H1 (cell line): ENCODE measurements around the gene USP8. TPM values are rescaled to one million over a fixed set of nuclear protein-coding genes. Genes with fewer than 3 reads are reported as not detected.

ENCODE experiments used
- CTCF ChIA-PET: fragments of 300-600 bp; sonication (Branson Sonifier 250); formaldehyde crosslinking; loops from one replicate; lab custom pipeline; 2021; ENCODE audit not compliant: partially characterized antibody; lab: Charles Lee
- POLR2A ChIA-PET: fragments of 300-600 bp; sonication (Branson Sonifier 250); formaldehyde crosslinking; loops from one replicate; lab custom pipeline; 2021; ENCODE audit warnings: inconsistent platforms; ENCODE audit not compliant: partially characterized antibody; lab: Charles Lee
- DNase-seq, 2 experiments: peaks; one replicate each; pipeline versions ENCODE4 v3.0.0 to v3.0.0-alpha.2; 2010 to 2022; ENCODE audit warnings: low spot score in 2 of 2, low read depth in 1 of 2, mixed read lengths in 1 of 2
- FAIRE-seq: peaks from 2 replicates; lab custom pipeline; 2011; peaks lifted over from hg19 to GRCh38; lab: Jason Lieb, UNC
- H2AFZ ChIP-seq: 2 replicates; pipeline ENCODE4 v1.8.1; 2012; ENCODE audit warnings: low read length, inconsistent platforms
- H2AK5ac ChIP-seq: 2 replicates; pipeline ENCODE4 v1.6.1; 2013; ENCODE audit warnings: low read depth, low read length
- H2BK120ac ChIP-seq: replicated peaks from 2 replicates; pipeline ENCODE3; 2013; ENCODE audit warnings: low read depth, low read length, inconsistent platforms
- H2BK12ac ChIP-seq: 2 replicates; pipeline ENCODE4 v1.6.1; 2013; ENCODE audit warnings: low read depth, low read length
- H2BK15ac ChIP-seq: 2 replicates; pipeline ENCODE4 v1.6.1; 2013; ENCODE audit warnings: low read length
- H2BK20ac ChIP-seq: 2 replicates; pipeline ENCODE4 v1.6.1; 2013; ENCODE audit warnings: low read length
- H2BK5ac ChIP-seq: 2 replicates; pipeline ENCODE4 v1.6.1; 2013; ENCODE audit warnings: low read depth, low read length
- H3K14ac ChIP-seq: 2 replicates; pipeline ENCODE4 v1.6.1; 2013; ENCODE audit warnings: inconsistent platforms; ENCODE audit not compliant: insufficient read length
- H3K18ac ChIP-seq: 2 replicates; pipeline ENCODE4 v1.6.1; 2013; ENCODE audit warnings: low read length; ENCODE audit errors: extremely low read depth
- H3K23ac ChIP-seq: 2 replicates; pipeline ENCODE4 v1.6.1; 2013; ENCODE audit warnings: inconsistent platforms; ENCODE audit not compliant: insufficient read length
- H3K23me2 ChIP-seq: 2 replicates; pipeline ENCODE4 v1.6.1; 2013; ENCODE audit warnings: low read depth, low read length
- H3K27ac ChIP-seq: 2 replicates; pipeline ENCODE4 v1.6.1; 2011; ENCODE audit warnings: low read depth, low read length, inconsistent platforms
- H3K27me3 ChIP-seq, 4 experiments: replicated peaks in 1 of 4; 1 replicate in 1 of 4; 2 replicates in 3 of 4; pipeline versions ENCODE4 v1.6.1 to v1.8.1; 2011 to 2013; ENCODE audit warnings: low read length in 3 of 4, mild to moderate bottlenecking in 3 of 4, inconsistent platforms in 2 of 4, mixed read lengths in 2 of 4, moderate library complexity in 1 of 4; ENCODE audit not compliant: control insufficient read depth in 3 of 4, insufficient read depth in 3 of 4; ENCODE audit errors: extremely low read depth in 1 of 4
- H3K36me3 ChIP-seq, 4 experiments: 2 replicates each; pipeline versions ENCODE4 v1.6.1 to v1.8.1; 2011 to 2013; ENCODE audit warnings: mild to moderate bottlenecking in 4 of 4, low read length in 3 of 4, moderate library complexity in 2 of 4, control low read depth in 1 of 4, inconsistent platforms in 1 of 4; ENCODE audit not compliant: insufficient read depth in 4 of 4, control insufficient read depth in 2 of 4
- H3K4ac ChIP-seq: replicated peaks from 2 replicates; pipeline ENCODE3; 2013; ENCODE audit warnings: low read length, low read depth, mixed read lengths, inconsistent platforms; ENCODE audit not compliant: insufficient read length
- H3K4me1 ChIP-seq, 4 experiments: replicated peaks in 1 of 4; 1 replicate in 1 of 4; 2 replicates in 3 of 4; pipeline versions ENCODE4 v1.6.1 to v1.8.1; 2011 to 2013; ENCODE audit warnings: low read length in 3 of 4, inconsistent platforms in 2 of 4, mixed read lengths in 1 of 4; ENCODE audit not compliant: insufficient read depth in 4 of 4, control insufficient read depth in 3 of 4
- H3K4me2 ChIP-seq, 2 experiments: 2 replicates each; pipeline versions ENCODE4 v1.6.1 to v1.8.1; 2011 to 2013; ENCODE audit warnings: low read depth in 2 of 2, low read length in 2 of 2, control low read depth in 1 of 2, inconsistent platforms in 1 of 2, mild to moderate bottlenecking in 1 of 2; ENCODE audit not compliant: insufficient read depth in 1 of 2
- H3K4me3 ChIP-seq, 4 experiments: fragments of 200-600, 300-600 bp in 1 of 4; sonication (generic), shearing (Covaris generic), sonication (Bioruptor Twin) in 1 of 4; 2 replicates each; pipeline versions ENCODE4 v1.5.1 to v1.8.1; 2011 to 2016; ENCODE audit warnings: low read length in 4 of 4, low read depth in 3 of 4, control low read depth in 2 of 4, inconsistent platforms in 2 of 4, mild to moderate bottlenecking in 2 of 4, mixed read lengths in 1 of 4, moderate library complexity in 1 of 4; ENCODE audit not compliant: insufficient read depth in 2 of 4; ENCODE audit errors: extremely low read depth in 1 of 4
- H3K56ac ChIP-seq: replicated peaks from 2 replicates; pipeline ENCODE3; 2013; ENCODE audit warnings: low read depth, mild to moderate bottlenecking, mixed read lengths, low read length, inconsistent platforms; ENCODE audit not compliant: insufficient read length
- H3K79me1 ChIP-seq: 2 replicates; pipeline ENCODE4 v1.6.1; 2013; ENCODE audit warnings: low read depth, low read length, control low read depth
- H3K79me2 ChIP-seq, 2 experiments: 2 replicates each; pipeline versions ENCODE4 v1.6.1 to v1.8.1; 2012 to 2013; ENCODE audit warnings: low read length in 2 of 2, mild to moderate bottlenecking in 2 of 2, inconsistent platforms in 1 of 2; ENCODE audit not compliant: insufficient read depth in 2 of 2, control insufficient read depth in 1 of 2
- H3K9ac ChIP-seq, 4 experiments: replicated peaks in 1 of 4; 1 replicate in 1 of 4; 2 replicates in 3 of 4; pipeline versions ENCODE4 v1.6.1 to v1.8.1; 2011 to 2013; ENCODE audit warnings: low read depth in 3 of 4, low read length in 3 of 4, control low read depth in 2 of 4, mild to moderate bottlenecking in 2 of 4, moderate library complexity in 2 of 4, inconsistent platforms in 1 of 4; ENCODE audit errors: extremely low read depth in 1 of 4
- H3K9me3 ChIP-seq, 2 experiments: 2 replicates each; pipeline versions ENCODE4 v1.6.1 to v1.8.1; 2012 to 2013; ENCODE audit warnings: mild to moderate bottlenecking in 2 of 2, moderate library complexity in 2 of 2, control low read depth in 1 of 2, inconsistent platforms in 1 of 2, low read depth in 1 of 2, low read length in 1 of 2, mixed read lengths in 1 of 2; ENCODE audit not compliant: insufficient read depth in 2 of 2
- H4K20me1 ChIP-seq, 2 experiments: replicated peaks in 1 of 2; 2 replicates each; pipeline versions ENCODE3 to v1.8.1; 2011 to 2013; ENCODE audit warnings: inconsistent platforms in 2 of 2, low read length in 2 of 2, mild to moderate bottlenecking in 1 of 2; ENCODE audit not compliant: insufficient read depth in 2 of 2, control insufficient read depth in 1 of 2
- H4K5ac ChIP-seq: 2 replicates; pipeline ENCODE4 v1.6.1; 2013; ENCODE audit warnings: low read length, low read depth, mixed read lengths, inconsistent platforms; ENCODE audit not compliant: insufficient read length
- H4K8ac ChIP-seq: 2 replicates; pipeline ENCODE4 v1.8.0; 2013; ENCODE audit warnings: mild to moderate bottlenecking, moderate library complexity, low read length, inconsistent platforms; ENCODE audit not compliant: insufficient read depth; ENCODE audit errors: extremely low read depth
- H4K91ac ChIP-seq: replicated peaks from 2 replicates; pipeline ENCODE3; 2013; ENCODE audit warnings: low read length, mixed read lengths, inconsistent platforms; ENCODE audit not compliant: insufficient read length
- ATF3 ChIP-seq: IDR thresholded peaks from 2 replicates; pipeline ENCODE4 v1.6.1; 2011; ENCODE audit warnings: low read depth, mild to moderate bottlenecking, low read length; ENCODE audit not compliant: insufficient read depth
- BCL11A ChIP-seq, 2 experiments: IDR thresholded peaks; one replicate each; pipeline ENCODE4 v1.6.1; 2011; ENCODE audit warnings: low read depth in 2 of 2, low read length in 2 of 2, mild to moderate bottlenecking in 2 of 2
- CREB1 ChIP-seq: IDR thresholded peaks from 2 replicates; pipeline ENCODE4 v1.6.1; 2012; ENCODE audit warnings: inconsistent platforms
- EZH2 ChIP-seq: fragments of 200-600 bp; sonication (generic); IDR thresholded peaks from 2 replicates; pipeline ENCODE4 v1.7.1; 2012; ENCODE audit warnings: low read depth, mild to moderate bottlenecking, moderate library complexity, low read length, inconsistent platforms; ENCODE audit not compliant: severe bottlenecking
- FOSL1 ChIP-seq: IDR thresholded peaks from 2 replicates; pipeline ENCODE4 v1.6.1; 2011; ENCODE audit warnings: mild to moderate bottlenecking, low read depth, low read length, moderate library complexity; ENCODE audit not compliant: insufficient read depth
- HDAC6 ChIP-seq: IDR thresholded peaks from one replicate; pipeline ENCODE4 v1.7.1; 2012; ENCODE audit warnings: low read depth, mild to moderate bottlenecking, inconsistent platforms, low read length, moderate library complexity
- NANOG ChIP-seq: IDR thresholded peaks from 2 replicates; pipeline ENCODE4 v1.6.1; 2011; ENCODE audit warnings: low read length, low read depth, mild to moderate bottlenecking, inconsistent platforms; ENCODE audit not compliant: insufficient read depth, poor library complexity, severe bottlenecking
- POLR2A ChIP-seq, 2 experiments: IDR thresholded peaks; 1 replicate in 1 of 2; 2 replicates in 1 of 2; pipeline ENCODE4 v1.6.1; 2011; ENCODE audit warnings: low read depth in 2 of 2, low read length in 2 of 2, mild to moderate bottlenecking in 2 of 2; ENCODE audit errors: control extremely low read depth in 1 of 2
- RNF2 ChIP-seq: fragments of 200-900, 300-1000 bp; sonication (generic); IDR thresholded peaks from 2 replicates; pipeline ENCODE4 v1.7.1; 2016; ENCODE audit warnings: borderline replicate concordance, low read depth, mild to moderate bottlenecking, antibody characterized with exemption, low read length; ENCODE audit not compliant: poor library complexity, severe bottlenecking; ENCODE audit errors: missing control alignments
- RXRA ChIP-seq: IDR thresholded peaks from 2 replicates; pipeline ENCODE4 v1.6.1; 2011; ENCODE audit warnings: low read depth, mild to moderate bottlenecking, low read length, moderate library complexity; ENCODE audit not compliant: insufficient read depth
- SIRT6 ChIP-seq: IDR thresholded peaks from one replicate; pipeline ENCODE4 v1.7.1; 2012; ENCODE audit warnings: low read length, inconsistent platforms
- SP1 ChIP-seq: IDR thresholded peaks from 2 replicates; pipeline ENCODE4 v1.6.1; 2011; ENCODE audit warnings: low read depth, low read length
- USF2 ChIP-seq: IDR thresholded peaks from 2 replicates; pipeline ENCODE4 v1.6.1; 2011; ENCODE audit warnings: low read length, improper control_type of control experiment
- WGBS, 2 experiments: shearing (Covaris generic) in 1 of 2; methylation state at CpG; one replicate each; pipeline versions ENCODE4 v1.1.6 to v1.1.7; 2013 to 2015; ENCODE audit warnings: low lambda C conversion rate in 2 of 2, mixed read lengths in 2 of 2, inconsistent platforms in 1 of 2, low coverage in 1 of 2, missing lambda C conversion rate in 1 of 2; ENCODE audit not compliant: insufficient replicate concordance in 2 of 2, insufficient coverage in 1 of 2, insufficient read length in 1 of 2; ENCODE audit errors: extremely low coverage in 1 of 2, missing lambda C conversion rate in 1 of 2; 5-methylcytosine and 5-hydroxymethylcytosine counted together
- polyA plus RNA-seq, 7 experiments: library from polyadenylated mRNA; depleted of rRNA in 3 of 7; stranded (reverse) in 5 of 7; unstranded in 2 of 7; fragments of >200 nt in 5 of 7; fragments of 200-250 nt in 2 of 7; gene quantifications; 1 replicate in 5 of 7; 2 replicates in 1 of 7; 4 replicates in 1 of 7; pipeline versions ENCODE4 v1.2.1 to v1.2.3, GENCODE V29; 2011 to 2013; ENCODE audit warnings: missing spikeins in 2 of 7, mixed read lengths in 2 of 7
- total RNA-seq: library from RNA; stranded (reverse); fragmentation: NEBNext Ultra II Directional; extraction: Animal tissue kit (Norgen Biotek cat#: 25700); gene quantifications from 2 replicates; pipeline ENCODE4 v1.2.1, GENCODE V29; 2021

USP8 gene
- total and polyA plus RNA-seq, 2 of the 8 experiments (the other 6 are each of a cell fraction or from before 2014, with no cell fraction given): 19.9 to 66.2 TPM

GRCh38 chr15:50496692-50497091 is 72.5 kb downstream of the USP8 start:
- Histone ChIP-seq H4K5ac (no peak overlapping the region), H3K18ac (no peak overlapping the region), H3K4me1 (no peaks in the 10 kb centered on the region), H3K27me3 (no peaks in the 10 kb centered on the region), H3K23ac (no peak overlapping the region), H2BK12ac (no peak overlapping the region), H3K79me1 (no peaks in the 10 kb centered on the region), H4K8ac (no peak overlapping the region), H3K4me2 (no peak overlapping the region), H2BK120ac (no peak overlapping the region), H2AFZ (no peak overlapping the region), H3K56ac (no peak overlapping the region), H2BK15ac (no peak overlapping the region), H3K36me3 (peaks cover 5 to 73% (median 34%) of the 10 kb centered on the region in 4 experiments), H3K9me3 (no peaks in the 10 kb centered on the region), H3K9ac (no peak overlapping the region), H2BK20ac (no peak overlapping the region), H4K91ac (no peak overlapping the region), H3K14ac (no peak overlapping the region), H2BK5ac (no peak overlapping the region), H2AK5ac (no peak overlapping the region), H3K4me3 (no peak overlapping the region), H4K20me1 (no peaks in the 10 kb centered on the region), H3K4ac (no peak overlapping the region), H3K27ac (no peak overlapping the region), H3K23me2 (no peaks in the 10 kb centered on the region), H3K79me2 (no peaks in the 10 kb centered on the region)
- FAIRE-seq (no peak), DNase-seq (no peak)
- ChIA-PET CTCF (no interaction called here), POLR2A (no interaction called here)
- 88% methylated on average over 2 of the region's 2 CpGs; no CpG with 5 or more reads in 1 of the 2 experiments for WGBS, 2 experiments
- TF ChIP-seq ATF3 (no peak), POLR2A (IDR thresholded peaks at IDR 0.05; ENCODE audit: control extremely low read depth in 1 of 2, low read depth in 2 of 2, low read length in 2 of 2) (no peak), RNF2 (no peak), RXRA (no peak), NANOG (no peak), HDAC6 (no peak), CREB1 (no peak), FOSL1 (no peak), BCL11A (IDR thresholded peaks at IDR 0.05; ENCODE audit: low read depth in 2 of 2, low read length in 2 of 2) (no peak), EZH2 (no peak), SIRT6 (no peak), USF2 (no peak), SP1 (no peak)
